CD1c-positive myeloid dendritic cell (primary cell): ENCODE results near the gene WDR46.
"Not testable (repeated sequence)": the region's sequence is repeated elsewhere in the genome, so short reads cannot be mapped to it uniquely, and the experiment has no call there.

ENCODE experiments used
- DNase-seq: peaks from one replicate; pipeline ENCODE4 v3.0.0-alpha.2; 2016; ENCODE audit errors: extremely low spot score

Gene WDR46

DNA sequence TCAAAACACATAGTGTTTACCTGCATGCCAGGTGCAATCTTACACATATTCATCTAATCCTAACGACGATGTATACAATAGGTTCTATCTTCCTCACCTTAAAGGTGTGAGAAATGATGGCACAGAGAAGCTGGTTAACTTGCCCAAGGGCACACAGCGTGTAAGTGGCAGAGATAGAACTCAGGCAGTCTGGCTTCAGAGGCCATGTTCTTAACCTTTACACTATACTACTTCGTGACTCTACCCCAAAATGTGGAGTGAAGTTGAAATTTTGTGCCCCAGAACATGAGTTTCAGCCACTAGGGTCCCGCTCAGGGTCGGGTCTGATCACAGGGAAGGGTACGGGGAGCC is 17.9 kb downstream of the WDR46 start:
- DNase-seq = no peak

GRCh38 chr6:33264015-33264414 is 25.0 kb downstream of the WDR46 start:
- DNase-seq = no peak

DNA sequence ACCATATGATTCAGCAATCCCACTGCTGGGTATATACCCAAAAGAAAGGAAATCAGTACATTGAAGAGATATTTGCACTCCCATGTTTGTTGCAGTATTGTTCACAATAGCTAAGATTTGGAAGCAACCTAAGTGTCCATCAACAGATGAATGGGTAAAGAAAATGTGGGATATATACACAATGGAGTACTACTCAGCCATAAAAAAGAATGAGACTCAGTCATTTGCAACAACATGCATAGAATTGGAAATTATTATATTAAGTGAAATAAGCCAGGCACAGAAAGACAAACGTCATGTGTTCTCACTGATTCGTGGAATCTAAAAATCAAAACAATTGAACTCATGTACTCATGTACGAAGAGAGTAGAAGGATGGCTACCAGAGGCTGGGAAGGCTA is 26.5 kb downstream of the WDR46 start:
- DNase-seq = not testable (repeated sequence)

DNA sequence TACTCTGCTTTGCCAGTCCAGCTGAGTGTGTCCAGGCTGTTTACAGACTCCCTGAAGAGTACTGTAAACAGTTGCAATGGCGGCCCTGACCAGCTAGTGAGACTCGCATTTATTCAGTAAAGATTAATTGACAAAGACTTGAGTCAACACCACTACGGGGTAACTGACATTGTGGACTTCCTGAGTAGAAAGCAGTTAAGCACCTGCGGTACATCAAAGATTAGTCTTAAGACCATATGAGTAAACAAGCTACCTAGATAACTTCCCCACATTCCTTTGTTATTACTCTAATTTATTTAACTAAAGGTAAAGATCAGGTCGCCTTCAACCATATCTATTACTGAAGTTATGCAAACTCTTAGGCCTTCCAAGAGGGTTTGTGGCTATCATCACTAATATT is 30.0 kb downstream of the WDR46 start:
- no peak for DNase-seq

DNA sequence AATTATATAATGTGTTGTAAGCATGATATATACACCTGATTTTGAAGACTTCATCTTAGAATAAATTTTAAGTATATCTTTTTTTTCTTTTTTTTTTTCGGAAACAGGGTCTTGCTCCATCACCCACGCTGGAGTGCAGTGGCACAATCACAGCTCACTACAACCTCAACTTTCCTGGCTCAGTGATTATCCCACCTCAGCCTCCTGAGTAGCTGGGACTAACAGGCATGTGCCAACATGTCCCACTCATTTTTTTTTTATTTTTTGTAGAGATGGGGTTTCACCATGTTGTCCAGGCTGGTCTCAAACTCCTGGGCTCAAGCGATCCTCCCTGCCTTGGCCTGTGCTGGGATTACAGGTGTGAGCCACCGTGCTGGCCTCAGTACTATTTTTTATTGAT is 34.4 kb downstream of the WDR46 start:
- DNase-seq = no peak

DNA sequence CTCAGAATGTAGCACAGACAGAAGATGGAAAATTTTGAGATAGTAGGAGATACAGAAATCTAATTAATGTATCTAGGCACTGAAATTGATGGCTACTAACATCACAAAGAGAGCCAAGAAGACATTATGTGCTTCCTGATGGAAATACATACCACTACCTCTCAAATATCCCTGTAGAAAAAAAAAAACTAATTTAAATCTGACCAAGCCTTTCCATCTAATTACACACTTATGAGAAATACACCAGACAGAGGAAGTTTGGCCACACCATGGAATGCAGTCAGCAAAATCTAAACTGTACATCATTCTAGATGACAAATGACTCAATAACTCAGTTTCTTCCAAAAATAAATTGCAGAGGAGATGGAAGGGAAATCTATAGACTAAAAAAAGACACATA is 36.3 kb downstream of the WDR46 start:
- no peak for DNase-seq

- peak; percentile 7 for DNase-seq
Observed at GRCh38 chr6:33251395-33252012, 37.5 kb downstream of the WDR46 start.

GRCh38 chr6:33250731-33251130 is 38.3 kb downstream of the WDR46 start:
- DNase-seq = no peak

DNA sequence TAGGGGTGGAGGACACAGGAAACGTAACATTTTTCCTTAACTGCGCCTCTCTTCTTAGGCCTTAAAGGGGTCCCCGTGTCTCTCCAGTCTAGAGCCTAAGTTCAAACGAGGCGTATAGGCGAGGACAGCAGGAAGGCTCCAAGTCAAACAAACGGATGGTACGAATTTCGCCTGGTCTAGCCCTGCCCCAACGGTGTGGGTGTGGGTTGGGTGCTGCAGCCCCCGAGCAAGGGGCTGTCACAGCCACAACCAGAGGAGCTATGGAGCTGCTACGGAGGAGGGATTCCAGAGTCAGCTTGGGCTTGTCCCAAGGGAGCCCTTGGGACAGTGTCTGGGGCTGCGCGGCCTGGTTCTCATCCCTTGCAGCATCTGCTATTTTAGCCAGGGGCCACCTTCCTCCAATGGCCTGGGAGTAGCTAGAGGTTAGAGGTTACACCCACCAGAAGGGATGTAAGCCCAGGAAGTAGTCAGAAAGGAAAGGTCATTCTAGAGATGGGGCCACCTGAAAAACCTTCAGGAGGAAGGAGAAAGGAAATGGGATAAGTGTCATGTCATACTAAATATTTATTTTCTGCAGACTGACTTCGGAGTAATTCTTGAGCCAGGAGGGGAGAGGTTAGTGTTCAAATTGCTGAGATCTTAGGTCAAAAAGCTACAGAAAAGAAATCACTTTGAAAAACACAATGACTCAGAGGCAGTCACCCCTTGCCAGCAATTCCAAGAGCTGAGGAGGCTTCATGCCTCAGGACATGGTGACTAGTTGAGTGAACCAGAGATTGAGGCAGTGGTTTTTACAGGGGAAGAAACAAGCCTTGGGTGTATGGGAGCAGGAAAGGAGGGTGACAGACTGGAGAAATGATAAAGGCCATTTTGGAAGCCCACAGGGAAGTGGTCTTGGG is 39.1 kb downstream of the WDR46 start:
- DNase-seq = no peak

DNA sequence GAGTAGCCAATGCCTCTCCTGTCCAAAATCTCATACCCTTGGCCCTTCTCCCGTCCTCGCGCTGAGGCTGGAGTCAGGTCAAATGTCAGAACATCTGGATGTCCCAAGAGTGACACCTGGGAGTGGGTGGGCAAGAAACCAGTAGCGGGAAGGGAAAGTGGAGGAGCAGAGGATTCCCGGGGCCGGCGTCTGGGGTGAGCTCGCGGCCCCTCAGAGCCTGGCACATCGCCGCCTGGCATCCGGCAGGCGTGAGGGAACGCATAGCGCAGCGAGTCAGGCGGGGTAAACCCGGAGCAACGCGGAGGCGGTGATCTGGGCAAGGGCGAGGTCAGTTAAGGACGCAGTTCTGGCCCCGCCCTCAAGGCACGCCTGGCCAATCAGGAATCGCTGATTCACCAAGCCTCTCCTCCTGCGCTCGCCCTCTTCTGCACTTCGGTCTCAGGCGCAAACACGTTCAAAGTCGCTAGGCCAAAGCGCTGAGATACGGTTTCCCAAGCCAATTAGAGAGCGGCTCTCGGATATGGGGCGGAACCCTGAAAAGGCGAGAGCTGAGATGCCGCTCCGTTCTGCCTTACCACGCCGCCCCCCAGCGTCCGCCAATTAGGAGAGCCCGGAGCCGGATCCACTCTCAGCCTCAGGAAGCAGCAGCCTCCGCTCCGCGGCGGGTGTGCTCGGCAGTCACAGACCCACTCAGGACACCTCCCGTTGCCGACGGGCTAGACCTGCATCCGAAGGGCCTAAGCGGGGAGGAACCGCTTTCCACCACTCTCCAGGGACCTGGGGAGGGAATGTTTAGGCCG is 39.9 kb downstream of the WDR46 start:
- DNase-seq = peak; percentile 99

GRCh38 chr6:33248643-33248931 is 40.5 kb downstream of the WDR46 start:
- DNase-seq = no peak

- DNase-seq = peak; percentile 91
Observed at GRCh38 chr6:33247977-33248642, 40.9 kb downstream of the WDR46 start.

GRCh38 chr6:33243476-33243875 is 45.6 kb downstream of the WDR46 start:
- DNase-seq = peak; percentile 3

DNA sequence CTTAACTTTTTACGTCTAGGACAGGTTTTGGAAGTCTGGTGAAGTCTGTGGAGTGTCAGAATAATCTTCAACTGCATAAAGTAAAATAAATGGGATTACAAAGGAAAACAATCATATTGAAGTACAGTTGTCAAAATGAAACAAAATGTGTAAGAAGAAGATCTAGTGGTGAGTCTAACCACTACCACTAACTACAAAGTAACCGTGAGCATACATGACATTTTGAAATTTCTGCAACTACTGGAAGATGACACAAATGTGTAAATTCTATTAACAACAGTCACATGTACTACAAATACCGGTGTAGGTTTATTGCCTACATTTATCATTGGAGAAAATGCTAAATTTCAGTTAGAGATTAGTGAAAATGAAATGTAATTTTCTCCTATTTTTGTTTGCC is 47.1 kb downstream of the WDR46 start:
- DNase-seq = no peak

GRCh38 chr6:33237741-33238140 is 51.3 kb downstream of the WDR46 start:
- no peak for DNase-seq

DNA sequence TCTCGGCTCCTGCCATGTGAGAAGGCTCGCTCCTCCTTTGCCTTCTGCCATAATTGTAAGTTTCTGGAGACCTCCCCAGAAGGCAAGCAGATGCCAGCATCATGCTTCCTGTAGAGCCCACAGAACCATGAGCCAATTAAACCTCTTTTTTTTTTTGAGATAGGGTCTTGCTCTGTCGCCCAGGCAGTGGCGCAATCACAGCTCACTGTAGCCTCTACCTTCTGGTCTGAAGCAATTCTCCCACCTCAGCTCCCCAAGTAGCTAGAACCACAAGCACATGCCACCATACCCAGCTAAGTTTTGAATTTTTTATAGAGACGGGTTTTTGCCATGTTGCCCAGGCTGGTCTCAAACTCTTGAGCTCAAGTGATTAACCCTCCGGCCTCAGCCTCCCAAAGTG is 52.2 kb downstream of the WDR46 start:
- DNase-seq = no peak

GRCh38 chr6:33236328-33236727 is 52.7 kb downstream of the WDR46 start:
- no peak for DNase-seq

DNA sequence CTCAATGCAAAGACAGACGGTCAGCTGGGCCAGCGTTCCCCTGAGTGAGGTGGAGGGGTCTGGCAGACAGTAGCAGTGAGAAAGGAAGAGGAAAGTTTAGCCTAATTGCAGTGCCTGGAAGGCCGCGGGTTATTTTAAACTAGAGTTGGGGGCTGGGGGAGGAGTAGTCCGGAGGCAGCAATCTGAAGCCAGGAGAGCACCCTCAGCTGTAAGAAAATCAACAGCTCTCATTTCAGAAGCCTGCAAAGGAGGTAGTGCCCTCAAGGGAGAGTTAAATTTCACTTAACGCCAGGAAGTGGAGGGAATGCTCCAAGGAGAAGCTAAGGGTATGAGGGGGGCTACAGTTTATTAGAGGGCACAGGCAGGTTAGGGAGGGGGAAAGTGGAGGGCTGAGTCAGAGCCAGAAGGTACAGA is 53.8 kb downstream of the WDR46 start:
- DNase-seq = no peak
